SIG-M5 treated with dmso at 0.1 percent for 504 hours (cell line): ENCODE measurements around the gene GJC1.

Experiments used
- DNase-seq: peaks from one replicate; lab custom pipeline; 2025; ENCODE audit not compliant: unreplicated experiment; lab: John Stamatoyannopoulos, UW

The GJC1 gene

GRCh38 chr17:44804302-44805089 lies 25.6 kb downstream of the GJC1 start:
- no peak for DNase-seq

DNA sequence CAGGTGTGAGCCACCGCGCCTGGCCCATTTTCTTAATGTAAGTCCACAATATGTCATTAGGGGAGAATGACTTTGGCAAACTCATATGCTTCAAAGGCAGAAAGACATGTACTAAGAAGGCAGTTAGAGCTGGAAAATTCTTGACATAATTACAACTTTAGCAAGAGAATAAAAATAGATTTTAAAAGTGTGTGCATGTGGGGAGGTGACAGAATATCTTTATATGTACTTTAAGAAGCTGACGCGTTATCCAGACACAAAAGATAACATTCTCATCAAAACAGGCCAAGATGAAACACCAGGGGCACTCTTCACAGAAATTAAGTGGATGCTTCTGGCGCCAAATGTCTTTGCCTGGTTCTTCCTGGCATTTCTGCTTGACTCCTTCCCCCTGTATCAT lies 28.2 kb downstream of the GJC1 start:
- no peak for DNase-seq

DNA sequence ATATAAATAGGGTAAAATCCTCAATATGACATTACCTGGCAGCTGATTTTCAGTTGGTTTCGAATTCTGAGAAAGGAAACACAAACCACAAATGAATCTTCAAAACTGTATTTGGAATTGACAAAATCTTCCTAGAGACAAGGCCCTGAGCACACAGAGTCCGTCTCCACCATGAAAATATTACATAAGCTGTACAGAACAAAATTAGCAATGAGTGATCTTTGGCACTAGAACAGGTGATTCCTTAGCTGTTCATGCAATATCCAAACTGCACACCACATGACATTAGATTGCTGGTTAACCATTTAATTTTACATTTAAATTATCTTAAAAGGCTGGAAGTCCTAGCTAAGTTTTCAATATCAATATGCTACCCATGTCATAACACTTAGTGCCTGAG lies 31.7 kb downstream of the GJC1 start:
- DNase-seq = no peak

GRCh38 chr17:44797802-44798201 lies 32.3 kb downstream of the GJC1 start:
- no peak for DNase-seq

GRCh38 chr17:44796731-44797130 lies 33.4 kb downstream of the GJC1 start:
- DNase-seq = no peak

GRCh38 chr17:44795928-44796327 lies 34.2 kb downstream of the GJC1 start:
- DNase-seq = no peak

DNA sequence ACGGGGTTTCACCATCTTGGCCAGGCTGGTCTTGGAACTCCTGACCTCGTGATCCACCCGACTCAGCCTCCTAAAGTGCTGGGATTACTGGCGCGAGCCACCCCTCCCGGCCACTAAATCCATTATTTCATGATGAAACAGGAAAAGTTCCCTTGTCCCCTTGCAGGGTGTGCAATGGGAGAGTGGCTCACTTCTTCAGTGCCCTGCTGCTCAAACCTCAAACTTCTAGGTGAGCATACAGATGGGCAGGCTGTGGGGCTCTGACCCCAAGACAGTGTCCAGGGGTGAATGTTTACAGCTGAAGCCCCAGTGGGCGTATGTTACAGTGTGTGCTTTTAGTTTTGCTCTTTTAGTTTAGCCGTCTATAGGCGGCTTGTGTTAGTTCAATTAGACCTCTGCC lies 34.7 kb downstream of the GJC1 start:
- DNase-seq = no peak

DNA sequence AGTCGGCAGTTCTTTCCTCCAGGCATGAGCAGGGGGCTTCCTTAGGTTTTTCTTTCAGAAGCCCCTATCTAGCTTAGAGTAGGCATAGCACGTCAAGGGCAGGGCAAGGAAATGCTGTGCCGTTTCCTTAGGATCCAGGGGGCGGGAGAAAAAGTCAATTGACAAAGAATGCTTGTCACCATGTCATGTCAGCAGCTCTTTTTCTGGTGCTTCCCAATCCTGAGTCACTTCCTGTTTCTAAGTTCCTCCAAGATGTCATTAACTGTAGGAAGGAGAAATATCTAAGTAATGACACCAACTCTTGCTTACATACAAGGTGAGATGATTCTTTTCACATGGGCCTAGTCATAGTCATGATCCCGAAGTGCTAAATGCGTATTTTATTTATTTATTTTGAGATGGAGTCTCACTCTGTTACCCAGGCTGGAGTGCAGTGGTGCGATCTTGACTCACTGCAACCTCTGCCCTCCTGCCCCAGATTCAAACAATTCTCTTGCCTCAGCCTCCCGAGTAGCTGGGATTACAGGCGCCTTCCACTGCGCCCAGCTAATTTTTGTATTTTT lies 35.2 kb downstream of the GJC1 start:
- peak; percentile 83 for DNase-seq

DNA sequence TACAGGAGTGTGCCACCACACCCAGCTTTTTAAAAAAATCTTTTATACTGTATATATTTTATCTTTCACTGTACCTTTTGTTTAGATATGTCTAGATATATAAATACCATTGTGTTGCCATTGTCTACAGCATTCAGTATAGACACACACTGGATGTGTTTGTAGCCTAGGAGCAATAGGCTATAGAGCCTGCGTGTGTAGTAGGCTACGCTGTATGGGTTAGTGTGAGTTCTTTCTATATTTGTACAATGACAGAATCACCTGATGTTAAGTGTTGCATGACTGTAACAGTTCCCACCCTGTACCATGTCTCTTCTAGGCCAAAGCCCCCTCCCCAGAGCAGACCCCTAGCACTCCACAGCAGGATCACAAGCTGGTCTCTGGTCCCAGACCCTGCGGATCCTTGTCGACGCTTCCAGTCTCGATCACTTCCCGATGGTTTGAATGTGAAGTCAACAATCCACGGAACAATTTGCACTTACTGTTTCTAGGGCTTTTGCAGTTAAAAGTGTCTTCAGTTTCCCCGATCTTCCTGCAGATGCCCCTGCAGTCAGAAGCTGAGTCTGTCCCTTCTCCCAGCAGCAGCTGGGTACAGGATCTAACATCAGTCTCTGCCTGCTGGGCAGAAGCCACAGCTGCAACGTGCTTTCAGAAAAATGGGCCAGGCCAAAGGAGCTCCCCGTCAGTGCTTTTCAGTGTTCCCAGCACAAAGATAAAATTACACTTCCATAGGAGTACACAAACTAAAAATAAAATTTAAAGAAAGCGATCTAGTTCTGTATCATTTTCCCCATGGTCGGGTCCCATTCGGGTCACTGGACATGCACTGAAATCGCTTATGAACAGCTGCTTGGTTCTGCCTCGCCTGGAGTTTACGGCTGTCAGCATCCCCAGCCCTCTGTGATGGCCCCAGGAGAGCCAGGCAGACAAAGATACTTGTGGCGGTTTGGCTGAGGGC lies 35.9 kb downstream of the GJC1 start:
- no peak for DNase-seq

DNA sequence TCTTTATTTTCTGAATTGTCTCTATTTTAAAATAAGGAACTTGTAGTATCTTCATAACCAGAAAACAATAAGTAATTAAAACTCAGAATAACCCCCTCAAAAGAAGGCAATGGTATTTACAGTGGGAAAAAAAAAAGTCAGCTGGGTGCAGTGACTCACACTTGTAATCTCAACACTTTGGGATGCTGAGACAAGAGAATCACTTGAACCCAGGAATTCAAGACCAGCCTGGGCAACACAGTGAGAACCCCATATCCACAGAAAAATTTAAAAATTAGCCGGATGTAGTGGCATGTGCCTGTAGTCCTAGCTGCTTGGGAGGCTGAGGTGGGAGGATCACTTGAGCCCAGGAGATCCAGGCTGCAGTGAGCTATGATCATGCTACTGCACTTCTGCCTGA lies 37.8 kb downstream of the GJC1 start:
- DNase-seq = no peak

- no peak for DNase-seq
Observed at GRCh38 chr17:44788139-44788538, 41.9 kb downstream of the GJC1 start.

DNA sequence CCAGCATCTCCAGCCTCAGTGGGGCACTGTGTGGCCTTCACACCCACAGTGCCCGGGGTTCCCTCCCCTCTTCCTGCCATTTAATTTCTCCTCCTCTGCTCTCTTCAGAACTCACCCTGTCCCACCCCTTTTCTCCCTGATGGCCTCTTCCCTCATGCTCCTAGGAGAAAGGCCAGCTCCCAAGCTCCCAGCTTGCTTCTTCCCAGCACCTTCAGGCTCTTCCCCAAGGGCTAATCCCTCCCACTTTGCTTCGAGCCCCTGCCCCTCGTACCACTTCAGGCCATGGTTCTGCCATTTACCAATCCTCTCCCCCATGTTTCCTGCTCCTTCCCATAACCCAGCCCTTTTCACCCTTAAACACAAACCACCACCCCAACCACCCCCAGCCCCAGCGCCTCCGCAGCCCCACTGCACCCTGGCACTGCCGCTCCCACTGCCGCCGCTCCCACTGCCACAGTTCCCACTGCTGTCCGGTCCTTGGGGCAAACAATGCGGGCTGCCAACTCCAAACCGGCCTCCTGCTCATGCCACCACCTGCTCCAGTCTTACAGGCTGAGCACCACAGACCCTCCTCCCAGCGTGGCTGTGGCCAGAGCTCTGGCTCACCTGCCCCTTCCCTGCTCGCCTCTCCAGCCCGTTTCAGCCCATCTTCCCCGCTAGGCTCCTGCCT lies 42.7 kb downstream of the GJC1 start:
- no peak for DNase-seq

DNA sequence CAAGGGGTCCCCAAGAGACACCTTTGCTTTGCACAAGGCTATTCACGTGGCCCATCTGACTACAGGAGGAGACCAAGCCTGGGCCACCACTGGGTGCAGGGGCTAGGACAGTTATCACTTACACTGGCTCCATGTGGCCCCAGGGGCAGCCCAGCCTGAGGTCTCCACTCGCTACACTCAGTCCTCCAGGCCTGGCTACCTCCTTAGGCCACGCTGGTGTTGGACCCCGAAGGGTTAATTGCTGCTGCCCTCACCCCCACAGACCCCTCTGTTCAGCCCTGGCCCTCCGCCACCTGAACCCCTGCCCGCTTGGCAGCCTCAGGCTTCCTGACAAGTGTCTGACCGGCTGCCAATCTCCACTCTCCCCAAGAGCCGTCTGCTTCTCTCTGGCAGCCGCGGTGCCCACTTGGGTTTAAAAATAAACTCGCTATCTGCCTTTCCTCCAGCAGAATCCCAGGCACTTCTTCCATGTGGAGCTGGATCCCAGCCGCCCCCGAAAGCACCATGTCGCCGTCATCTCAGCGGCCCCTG lies 43.5 kb downstream of the GJC1 start:
- DNase-seq = no peak

- no peak for DNase-seq
Observed at GRCh38 chr17:44785921-44786320, 44.2 kb downstream of the GJC1 start.

DNA sequence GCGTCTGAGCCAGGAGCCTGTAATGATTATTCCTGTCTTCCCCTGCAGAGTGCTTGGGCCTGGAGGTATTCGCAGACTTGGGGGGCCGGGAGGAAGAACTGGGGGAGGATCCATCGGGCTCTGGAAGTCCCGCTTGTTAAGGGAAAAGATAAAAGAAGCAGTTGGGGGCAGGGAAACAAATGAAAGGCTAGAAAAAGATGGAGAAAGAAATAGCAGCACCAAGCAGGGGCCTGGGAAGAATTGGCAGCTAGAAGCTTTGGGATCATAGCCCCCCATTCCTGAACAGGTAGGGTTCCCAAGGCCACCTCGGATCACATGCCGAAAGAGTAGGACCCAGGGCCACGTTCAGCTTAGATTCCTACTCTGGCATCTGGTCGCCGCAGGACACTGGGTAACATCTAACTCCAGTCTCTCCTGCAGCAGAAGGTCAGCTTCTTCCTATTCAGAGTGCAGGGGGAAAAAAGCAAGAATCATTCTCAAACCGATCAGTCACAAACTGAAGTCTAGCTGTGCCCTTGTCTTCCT lies 47.7 kb downstream of the GJC1 start:
- no peak for DNase-seq

DNA sequence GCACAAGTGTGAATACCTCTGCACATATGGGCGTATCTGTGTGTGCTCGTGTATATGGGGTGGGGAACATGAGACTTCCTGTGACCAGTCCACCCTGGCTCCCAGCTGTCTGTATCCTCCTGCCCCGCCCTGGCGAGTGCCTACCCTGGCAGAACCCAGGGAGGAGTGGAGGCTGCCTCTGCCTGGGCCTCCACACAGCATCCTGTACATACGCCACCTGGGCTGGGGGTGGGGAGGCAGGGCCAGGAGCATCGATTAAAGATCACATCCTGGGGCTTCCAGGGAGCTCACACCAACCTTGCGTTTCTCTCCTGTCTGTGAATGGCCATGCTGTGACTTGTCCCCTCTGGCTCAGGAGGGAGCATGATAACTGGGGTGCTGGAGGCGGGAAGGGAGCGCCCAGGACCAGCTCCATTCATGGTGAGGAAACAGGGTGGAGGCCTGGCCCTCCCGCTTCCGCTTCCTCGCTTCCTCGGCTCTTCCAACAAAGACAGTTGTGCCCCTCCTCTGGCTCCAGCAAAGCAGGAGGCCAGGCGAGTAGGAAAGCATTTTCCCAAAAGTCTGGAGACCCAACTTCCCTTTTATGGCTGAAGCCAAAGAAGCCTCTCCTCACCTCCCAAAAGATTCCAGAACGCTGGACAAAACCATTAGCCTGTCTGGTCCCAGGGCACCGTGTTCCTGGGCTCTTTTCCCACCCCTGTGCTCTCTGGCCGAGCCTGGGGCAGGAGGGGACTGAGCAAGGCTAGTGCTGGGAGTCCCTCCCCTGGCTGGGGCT lies 48.3 kb downstream of the GJC1 start:
- no peak for DNase-seq

DNA sequence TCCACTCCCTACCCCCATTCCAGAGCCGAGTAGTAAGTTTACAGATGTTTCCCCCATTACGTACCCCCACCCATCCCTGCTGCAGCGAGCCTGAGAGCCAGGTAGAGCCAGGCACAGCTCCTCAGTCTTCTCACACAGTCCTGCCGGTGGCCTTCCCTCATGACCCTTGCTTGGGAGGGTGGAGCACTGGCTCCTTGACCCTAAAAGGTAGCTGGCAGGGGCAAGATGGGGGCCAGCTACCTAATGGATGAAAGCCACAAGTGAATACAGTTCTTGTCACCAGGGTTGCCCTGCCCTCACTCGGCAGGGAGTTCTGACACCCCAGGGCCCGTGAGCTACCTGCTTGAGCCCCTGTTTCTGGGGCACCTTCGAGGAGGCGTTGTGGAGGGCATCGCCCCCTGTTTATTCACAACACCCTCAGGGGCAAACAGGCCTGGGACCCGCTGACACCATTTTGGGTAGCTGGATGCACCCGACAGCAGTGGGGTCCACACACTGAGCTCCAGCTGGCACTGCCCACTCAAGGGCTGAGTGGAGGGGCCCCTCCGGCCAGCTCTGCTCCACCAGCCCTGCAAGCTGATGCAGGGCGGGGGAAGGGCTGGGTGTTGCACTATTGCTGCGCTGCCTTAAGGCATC lies 49.1 kb downstream of the GJC1 start:
- DNase-seq = no peak

DNA sequence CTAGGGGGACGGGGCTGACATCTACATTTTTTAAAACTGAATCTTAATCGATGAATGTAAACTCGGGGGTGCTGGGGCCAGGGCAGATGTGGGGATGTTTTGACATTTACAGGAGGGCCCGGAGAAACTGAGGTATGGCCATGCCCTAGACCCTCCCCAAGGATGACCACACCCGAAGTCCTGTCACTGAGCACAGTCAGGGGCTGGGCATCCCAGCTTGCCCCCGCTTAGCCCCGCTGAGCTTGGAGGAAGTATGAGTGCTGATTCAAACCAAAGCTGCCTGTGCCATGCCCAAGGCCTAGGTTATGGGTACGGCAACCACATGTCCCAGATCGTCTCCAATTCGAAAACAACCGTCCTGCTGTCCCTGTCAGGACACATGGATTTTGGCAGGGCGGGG lies 49.9 kb downstream of the GJC1 start:
- no peak for DNase-seq

GRCh38 chr17:44779211-44780025 lies 50.7 kb downstream of the GJC1 start:
- DNase-seq = peak; percentile 72
